Duodenal mucosa (tissue), 2 donors: ENCODE data around the gene CBLB.
A peak's percentile ranks its signal among the peaks of the same experiment; 100 is the strongest.

Source experiments
- H3K27ac ChIP-seq: one replicate; pipeline ENCODE4 v1.7.0; 2013; ENCODE audit warnings: low read depth, low read length
- H3K27me3 ChIP-seq, 2 donors: one replicate each; pipeline ENCODE4 v1.7.0; 2013; ENCODE audit warnings: low read length in 2 of 2, control low read depth in 1 of 2; ENCODE audit not compliant: insufficient read depth in 2 of 2, control insufficient read depth in 1 of 2
- H3K36me3 ChIP-seq, 2 donors: one replicate each; pipeline ENCODE4 v1.7.0; 2013; ENCODE audit warnings: low read length in 2 of 2, control low read depth in 1 of 2; ENCODE audit not compliant: insufficient read depth in 2 of 2, control insufficient read depth in 1 of 2
- H3K4me1 ChIP-seq, 2 donors: one replicate each; pipeline ENCODE4 v1.7.0; 2013; ENCODE audit warnings: low read length in 2 of 2, control low read depth in 1 of 2; ENCODE audit not compliant: insufficient read depth in 2 of 2, control insufficient read depth in 1 of 2
- H3K4me3 ChIP-seq, 2 donors: one replicate each; pipeline ENCODE4 v1.7.0; 2013; ENCODE audit warnings: low read length in 2 of 2, low read depth in 1 of 2
- H3K9ac ChIP-seq, 2 donors: one replicate each; pipeline ENCODE4 v1.7.0; 2013; ENCODE audit warnings: low read length in 2 of 2, low read depth in 1 of 2
- H3K9me3 ChIP-seq, 2 donors: one replicate each; pipeline ENCODE4 v1.7.0; 2013; ENCODE audit warnings: low read length in 2 of 2, control low read depth in 1 of 2; ENCODE audit not compliant: control insufficient read depth in 1 of 2

CBLB gene

DNA sequence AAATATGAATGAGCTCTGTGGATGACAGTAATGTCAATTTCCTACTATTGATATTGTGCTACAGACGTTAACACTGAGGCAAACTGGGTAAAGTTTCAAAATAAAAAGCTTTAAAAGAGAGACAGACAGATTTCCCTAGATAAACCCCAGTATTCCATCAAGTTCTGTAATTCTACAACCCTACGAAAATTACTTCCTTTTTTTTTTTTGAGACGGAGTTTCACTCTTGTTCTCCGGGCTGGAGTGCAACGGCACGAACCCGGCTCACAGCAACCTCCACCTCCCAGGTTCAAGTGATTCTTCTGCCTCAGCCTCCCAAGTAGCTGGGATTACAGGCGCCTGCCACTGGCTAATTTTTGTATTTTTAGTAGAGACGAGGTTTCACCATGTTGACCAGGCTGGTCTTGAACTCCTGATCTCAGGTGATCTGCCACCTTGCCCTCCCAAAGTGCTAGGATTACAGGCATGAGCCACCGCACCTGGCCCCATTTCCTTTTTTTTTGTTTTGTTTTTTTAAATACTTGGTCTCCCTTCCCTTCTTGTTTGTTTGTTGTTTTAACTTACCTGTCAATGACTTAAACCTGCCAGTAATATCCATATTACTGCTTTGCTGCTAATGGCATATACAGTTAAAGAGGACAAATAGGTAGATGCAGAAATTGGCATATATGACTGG, 57.2 kb downstream of the CBLB start:
- H3K9ac ChIP-seq, result no peak overlapping the region
- H3K36me3 ChIP-seq, result no peaks in the 10 kb centered on the region
- peaks cover 0 to 35% of the 10 kb centered on the region in 2 donors for H3K4me1 ChIP-seq
- no peaks in the 10 kb centered on the region for H3K27me3 ChIP-seq
- H3K4me3 ChIP-seq, result no peak overlapping the region
- no peak overlapping the region for H3K27ac ChIP-seq
- H3K9me3 ChIP-seq, result no peaks in the 10 kb centered on the region

DNA sequence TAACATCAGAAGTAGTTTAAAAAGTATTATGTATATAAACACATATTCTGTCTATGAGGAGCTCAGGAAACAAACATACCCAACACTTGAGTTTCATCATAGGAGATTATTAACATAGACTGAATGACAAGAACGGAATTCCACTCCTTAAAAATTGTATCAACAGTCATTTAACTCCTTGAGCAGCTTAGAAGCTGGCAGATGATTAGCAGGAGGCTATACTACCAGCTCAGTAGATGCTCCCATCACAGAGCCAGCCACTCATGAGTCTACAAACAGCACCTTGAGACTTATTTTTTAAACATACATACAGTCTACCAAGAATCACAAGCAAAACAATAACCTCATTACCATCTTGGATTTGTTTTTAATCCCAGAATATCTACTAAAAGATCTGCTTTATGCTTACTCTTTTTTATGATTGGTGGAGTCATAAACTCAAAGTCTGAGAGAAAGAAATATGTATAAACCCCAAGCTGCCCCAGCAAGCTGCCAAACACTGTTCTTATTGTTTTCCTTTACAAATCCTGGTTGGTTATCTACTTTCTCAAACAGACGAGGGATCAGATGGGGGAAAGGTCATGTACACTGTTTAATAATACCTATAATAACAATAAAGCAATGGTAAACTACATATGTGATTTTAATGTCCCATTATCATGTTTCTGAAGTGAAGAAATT, 59.5 kb downstream of the CBLB start:
- H3K27me3 ChIP-seq, result no peaks in the 10 kb centered on the region
- H3K36me3 ChIP-seq, result no peaks in the 10 kb centered on the region
- no peak overlapping the region for H3K9ac ChIP-seq
- peak overlapping the region in 1 of 2 donors; percentile 15 for H3K4me3 ChIP-seq
- no peaks in the 10 kb centered on the region for H3K9me3 ChIP-seq
- peaks cover 0 to 35% of the 10 kb centered on the region in 2 donors for H3K4me1 ChIP-seq
- H3K27ac ChIP-seq, result no peak overlapping the region

DNA sequence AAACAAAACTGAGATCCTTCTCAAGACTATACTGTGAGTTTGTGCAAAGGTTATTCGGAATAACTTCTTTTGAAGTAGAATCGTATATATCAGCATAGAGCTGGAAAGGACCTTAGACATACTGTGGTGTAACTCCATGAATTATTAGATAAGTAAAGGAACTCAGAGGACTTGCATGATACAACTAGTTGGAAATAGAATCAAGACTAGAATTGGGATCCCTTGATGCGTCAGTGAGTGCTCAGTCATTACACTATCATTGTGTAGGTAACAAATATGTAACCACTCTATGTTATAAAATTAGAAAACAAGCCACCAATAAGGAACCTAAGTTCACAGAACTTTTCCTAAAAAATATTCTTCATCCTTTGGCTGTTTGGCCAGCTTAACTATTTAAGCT, 61.1 kb downstream of the CBLB start:
- Histone ChIP-seq H3K9me3 (no peaks in the 10 kb centered on the region), H3K4me3 (no peak overlapping the region), H3K9ac (no peak overlapping the region), H3K27ac (no peak overlapping the region), H3K4me1 (peaks cover 0 to 31% of the 10 kb centered on the region in 2 donors), H3K27me3 (no peaks in the 10 kb centered on the region), H3K36me3 (no peaks in the 10 kb centered on the region)

DNA sequence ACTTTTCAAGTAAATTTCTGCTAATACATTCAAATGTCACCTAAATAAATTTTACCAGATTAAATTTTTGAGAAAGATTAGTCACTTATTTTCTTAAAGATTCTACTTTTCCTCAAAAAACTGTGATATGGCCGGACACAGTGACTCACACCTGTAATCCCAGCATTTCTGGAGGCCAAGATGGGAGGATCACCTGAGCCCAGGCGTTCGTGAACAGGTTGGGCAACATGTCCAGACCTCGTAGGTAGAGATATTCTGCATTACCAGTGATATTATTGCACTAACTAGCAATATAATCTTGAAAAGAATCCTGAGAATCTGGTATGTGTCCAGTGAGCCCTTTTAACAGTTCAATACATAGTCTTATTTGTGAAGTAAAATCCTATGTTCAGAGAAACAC, 61.7 kb downstream of the CBLB start:
- Histone ChIP-seq H3K9ac (no peak overlapping the region), H3K27me3 (no peaks in the 10 kb centered on the region), H3K9me3 (no peaks in the 10 kb centered on the region), H3K27ac (no peak overlapping the region), H3K4me1 (peaks cover 0 to 25% of the 10 kb centered on the region in 2 donors), H3K36me3 (no peaks in the 10 kb centered on the region), H3K4me3 (no peak overlapping the region)

DNA sequence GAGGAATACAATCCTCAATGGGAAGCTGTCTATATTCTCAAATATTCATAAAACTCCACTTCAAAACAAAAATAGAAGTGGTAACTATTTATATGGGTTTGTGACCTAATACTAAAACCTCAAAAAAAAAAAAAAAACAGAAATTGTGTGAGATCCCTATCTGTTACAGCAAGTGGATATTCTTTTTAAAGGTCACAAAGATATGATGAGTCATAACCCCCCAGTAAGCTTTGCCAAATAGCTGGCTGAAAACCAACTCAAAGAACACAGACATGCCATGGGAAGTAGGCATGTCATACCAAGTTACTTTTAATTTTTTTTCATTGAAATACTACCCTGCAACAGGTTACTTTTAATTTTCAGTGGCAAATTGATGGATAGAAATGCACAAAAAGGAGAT, 62.5 kb downstream of the CBLB start:
- no peaks in the 10 kb centered on the region for H3K27me3 ChIP-seq
- H3K4me3 ChIP-seq, result no peak overlapping the region
- no peaks in the 10 kb centered on the region for H3K36me3 ChIP-seq
- H3K9ac ChIP-seq, result no peak overlapping the region
- H3K27ac ChIP-seq, result no peak overlapping the region
- no peaks in the 10 kb centered on the region for H3K9me3 ChIP-seq
- peaks cover 0 to 22% of the 10 kb centered on the region in 2 donors for H3K4me1 ChIP-seq

DNA sequence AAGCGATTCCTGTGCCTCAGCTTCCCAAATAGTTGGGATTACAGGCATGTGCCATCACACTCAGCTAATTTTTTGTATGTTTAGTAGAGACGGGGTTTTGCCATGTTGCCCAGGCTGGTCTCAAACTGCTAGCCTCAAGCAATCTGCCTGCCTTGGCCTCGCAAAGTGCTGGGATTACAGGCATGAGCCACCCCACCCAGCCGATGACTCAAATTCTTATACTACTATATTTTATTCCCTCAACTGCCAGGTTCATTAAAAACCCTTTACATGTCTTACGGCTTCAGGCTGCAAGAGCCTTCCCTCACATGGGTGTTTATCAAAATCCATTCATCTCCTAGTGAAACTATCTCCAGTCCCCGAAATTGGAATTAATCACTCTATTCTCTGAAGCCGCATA, 63.4 kb downstream of the CBLB start:
- H3K4me1 ChIP-seq, result peaks cover 0 to 18% of the 10 kb centered on the region in 2 donors
- H3K36me3 ChIP-seq, result no peaks in the 10 kb centered on the region
- no peak overlapping the region for H3K27ac ChIP-seq
- no peak overlapping the region for H3K9ac ChIP-seq
- H3K9me3 ChIP-seq, result no peaks in the 10 kb centered on the region
- no peak overlapping the region for H3K4me3 ChIP-seq
- no peaks in the 10 kb centered on the region for H3K27me3 ChIP-seq

DNA sequence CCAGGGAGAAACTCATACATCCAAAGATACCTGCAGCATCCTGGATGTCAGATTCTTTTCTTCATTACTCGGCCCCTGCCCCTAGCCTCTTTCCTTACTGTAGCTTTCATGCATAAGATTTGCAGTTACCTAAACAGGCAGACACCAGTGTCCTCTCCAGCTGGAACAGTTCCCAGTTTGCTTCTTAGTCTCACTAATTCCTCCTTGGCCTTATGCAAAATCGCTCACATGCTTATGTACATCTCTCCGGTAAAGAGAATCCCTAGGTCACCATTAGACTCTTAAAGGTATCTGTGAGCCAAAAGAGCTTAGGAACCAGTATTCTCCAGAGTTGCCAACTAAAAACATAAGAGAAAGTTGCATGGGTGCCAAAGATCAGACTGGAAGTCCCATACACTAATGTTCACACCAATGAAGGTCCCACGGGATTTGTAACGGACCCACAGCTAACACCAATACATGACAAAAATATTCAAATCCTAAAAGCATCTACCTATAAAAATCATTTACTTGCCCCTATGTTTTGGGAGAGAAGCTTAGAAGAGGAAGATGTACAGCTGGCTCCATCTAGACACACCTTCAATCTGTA, 66.6 kb downstream of the CBLB start:
- Histone ChIP-seq H3K27me3 (no peaks in the 10 kb centered on the region), H3K36me3 (no peaks in the 10 kb centered on the region), H3K27ac (no peak overlapping the region), H3K4me1 (peaks cover 4 to 6% of the 10 kb centered on the region in 2 donors), H3K4me3 (no peak overlapping the region), H3K9ac (no peak overlapping the region), H3K9me3 (no peaks in the 10 kb centered on the region)

DNA sequence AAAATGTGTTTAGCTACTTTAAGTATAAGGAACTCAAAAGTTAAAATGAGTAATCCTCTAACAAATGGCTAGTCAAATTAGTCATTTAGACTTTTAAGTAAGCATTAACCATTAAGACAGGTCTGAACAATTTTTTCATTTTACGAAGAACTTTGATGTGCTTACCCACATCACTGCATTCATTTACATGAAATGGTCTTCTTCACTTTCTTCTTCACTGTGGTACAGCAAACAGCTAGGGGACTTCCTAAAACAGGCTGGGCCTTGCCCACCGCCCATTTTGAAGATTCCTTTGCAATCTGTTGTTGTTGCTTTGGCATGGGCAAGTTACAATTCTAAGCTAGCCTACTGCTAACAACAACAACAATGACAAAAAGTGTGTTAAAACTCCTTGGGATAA, 67.4 kb downstream of the CBLB start:
- Histone ChIP-seq H3K4me1 (peaks cover 4 to 6% of the 10 kb centered on the region in 2 donors), H3K36me3 (no peaks in the 10 kb centered on the region), H3K4me3 (no peak overlapping the region), H3K27me3 (no peaks in the 10 kb centered on the region), H3K9me3 (no peaks in the 10 kb centered on the region), H3K9ac (no peak overlapping the region), H3K27ac (no peak overlapping the region)

DNA sequence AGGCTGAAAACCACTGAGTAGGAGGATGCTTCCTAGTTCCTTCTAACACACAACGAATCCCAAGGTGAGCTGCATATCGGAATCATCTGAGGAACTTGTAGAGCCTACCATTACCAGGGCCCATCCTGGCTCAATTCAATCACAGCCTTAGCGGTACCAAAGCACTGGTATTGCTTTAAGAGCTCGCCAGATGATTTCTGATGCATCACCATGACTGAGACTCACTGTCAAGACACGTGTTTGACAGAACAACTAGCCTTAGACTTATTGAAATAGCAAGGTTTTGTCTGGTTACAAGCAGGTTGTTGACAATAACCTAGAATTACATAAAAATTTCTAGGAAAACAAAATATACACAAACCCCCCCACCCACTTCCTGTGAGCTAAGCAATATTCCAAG, 68.5 kb downstream of the CBLB start:
- Histone ChIP-seq H3K4me3 (no peak overlapping the region), H3K27ac (no peak overlapping the region), H3K9me3 (peaks cover 0 to 3% of the 10 kb centered on the region in 2 donors), H3K4me1 (peaks cover 4 to 6% of the 10 kb centered on the region in 2 donors), H3K27me3 (no peaks in the 10 kb centered on the region), H3K9ac (no peak overlapping the region), H3K36me3 (no peaks in the 10 kb centered on the region)

DNA sequence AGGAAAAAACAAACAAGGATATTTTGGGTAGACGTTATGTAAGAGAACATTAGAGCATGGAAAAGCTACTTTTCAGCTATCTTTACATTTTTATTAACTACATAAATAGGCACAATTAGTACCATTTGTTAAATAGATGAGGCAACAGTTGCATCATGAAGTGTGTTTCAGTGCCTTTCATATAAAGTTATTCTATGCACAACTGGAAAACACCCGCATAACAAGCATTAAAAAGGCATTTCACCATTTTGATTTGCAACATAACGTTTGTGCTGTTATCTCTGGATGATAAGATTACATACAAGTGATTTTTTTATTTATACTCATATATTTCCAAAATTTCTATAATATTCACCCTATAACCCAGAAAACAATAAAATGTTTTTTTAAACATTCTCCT, 69.5 kb downstream of the CBLB start:
- Histone ChIP-seq H3K9ac (no peak overlapping the region), H3K27ac (no peak overlapping the region), H3K27me3 (no peaks in the 10 kb centered on the region), H3K4me1 (peaks cover 4 to 6% of the 10 kb centered on the region in 2 donors), H3K9me3 (peaks cover 0 to 3% of the 10 kb centered on the region in 2 donors), H3K4me3 (no peak overlapping the region), H3K36me3 (no peaks in the 10 kb centered on the region)
